HepG2 (cell line): ENCODE data around the gene CMTM5.

Experiments
- HES4 ChIP-seq: sonication (generic); formaldehyde crosslinking; IDR thresholded peaks from 2 replicates; pipeline ENCODE4 v1.9.0; 2021; ENCODE audit warnings: mild to moderate bottlenecking, missing genetic modification reagents, borderline replicate concordance
- TF ChIP-seq, protein P1 (sequence below): sonication (generic); formaldehyde crosslinking; IDR thresholded peaks from 2 replicates; pipeline ENCODE4 v1.5.0; 2020; ENCODE audit warnings: mild to moderate bottlenecking, missing genetic modification reagents, moderate library complexity

- no peak for TF ChIP-seq HES4 (CRISPR knock-in tag)
- TF ChIP-seq, protein P1, sequence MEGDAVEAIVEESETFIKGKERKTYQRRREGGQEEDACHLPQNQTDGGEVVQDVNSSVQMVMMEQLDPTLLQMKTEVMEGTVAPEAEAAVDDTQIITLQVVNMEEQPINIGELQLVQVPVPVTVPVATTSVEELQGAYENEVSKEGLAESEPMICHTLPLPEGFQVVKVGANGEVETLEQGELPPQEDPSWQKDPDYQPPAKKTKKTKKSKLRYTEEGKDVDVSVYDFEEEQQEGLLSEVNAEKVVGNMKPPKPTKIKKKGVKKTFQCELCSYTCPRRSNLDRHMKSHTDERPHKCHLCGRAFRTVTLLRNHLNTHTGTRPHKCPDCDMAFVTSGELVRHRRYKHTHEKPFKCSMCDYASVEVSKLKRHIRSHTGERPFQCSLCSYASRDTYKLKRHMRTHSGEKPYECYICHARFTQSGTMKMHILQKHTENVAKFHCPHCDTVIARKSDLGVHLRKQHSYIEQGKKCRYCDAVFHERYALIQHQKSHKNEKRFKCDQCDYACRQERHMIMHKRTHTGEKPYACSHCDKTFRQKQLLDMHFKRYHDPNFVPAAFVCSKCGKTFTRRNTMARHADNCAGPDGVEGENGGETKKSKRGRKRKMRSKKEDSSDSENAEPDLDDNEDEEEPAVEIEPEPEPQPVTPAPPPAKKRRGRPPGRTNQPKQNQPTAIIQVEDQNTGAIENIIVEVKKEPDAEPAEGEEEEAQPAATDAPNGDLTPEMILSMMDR (CRISPR knock-in tag) = no peak
Measured at GRCh38 chr14:23403139-23403438, 26.2 kb downstream of the CMTM5 start.
